Putamen (tissue), 1 donor: ENCODE data around the gene IQCK.
A peak's percentile ranks its signal among the peaks of the same experiment; 100 is the strongest.

ENCODE experiments used
- DNase-seq: peaks from one replicate; pipeline ENCODE4 v3.0.0-alpha.2; 2016; ENCODE audit warnings: low spot score

The IQCK gene

GRCh38 chr16:19837984-19838707 is 120.1 kb downstream of the IQCK start:
- peak; percentile 52 for DNase-seq

DNA sequence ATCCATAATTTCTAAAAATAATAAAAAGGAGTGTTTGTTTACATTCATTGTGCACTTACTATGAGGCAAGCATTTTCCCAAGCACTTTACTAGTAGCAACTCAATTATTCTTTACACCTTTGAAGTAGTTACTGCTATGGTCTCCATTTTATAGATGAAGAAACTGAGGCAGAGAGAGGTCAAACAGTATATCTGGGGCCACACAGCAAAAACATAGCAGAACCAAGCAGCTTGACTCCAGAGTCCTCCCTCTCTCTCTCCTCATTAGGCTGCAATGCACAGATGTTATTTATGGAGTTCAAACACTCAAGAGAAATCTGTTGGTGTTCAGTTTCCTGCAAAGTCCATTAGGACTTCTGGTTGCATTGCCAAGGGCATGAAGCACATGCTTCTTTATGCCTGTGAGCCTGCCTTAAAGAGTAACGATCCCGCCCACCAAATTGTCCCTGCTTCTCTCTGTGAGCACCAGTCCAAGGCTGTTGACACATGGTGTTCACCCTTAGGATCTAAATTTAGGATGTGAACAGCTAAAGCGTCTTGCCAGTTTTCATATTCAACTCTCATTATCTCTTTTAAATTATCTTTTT is 122.5 kb downstream of the IQCK start:
- no peak for DNase-seq

DNA sequence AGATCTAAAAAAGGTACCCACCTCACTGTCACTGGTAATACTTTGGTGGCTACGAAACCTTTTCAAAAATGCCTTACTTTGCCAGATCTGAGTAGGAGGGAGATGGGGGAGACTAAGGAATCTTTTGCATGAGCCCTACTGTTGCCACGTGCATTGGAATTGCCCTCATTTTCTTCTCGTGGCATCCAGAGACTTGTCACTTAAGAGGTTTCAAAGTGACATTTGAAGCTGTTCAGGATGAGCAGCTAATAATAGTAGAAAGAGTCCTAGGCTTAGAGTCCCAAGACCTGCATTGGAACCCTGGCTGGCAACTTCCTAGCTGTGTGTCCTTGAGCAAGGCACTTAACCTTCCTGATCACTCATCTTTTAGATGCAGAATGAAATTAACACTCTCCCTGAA is 123.1 kb downstream of the IQCK start:
- peak; percentile 79 for DNase-seq

GRCh38 chr16:19842426-19843157 is 124.5 kb downstream of the IQCK start:
- DNase-seq = no peak

GRCh38 chr16:19843371-19843770 is 125.3 kb downstream of the IQCK start:
- DNase-seq = no peak

GRCh38 chr16:19844945-19845641 is 127.0 kb downstream of the IQCK start:
- DNase-seq = no peak

GRCh38 chr16:19846436-19846835 is 128.4 kb downstream of the IQCK start:
- DNase-seq = no peak

GRCh38 chr16:19848756-19849155 is 130.7 kb downstream of the IQCK start:
- DNase-seq = no peak

GRCh38 chr16:19850131-19850817 is 132.2 kb downstream of the IQCK start:
- no peak for DNase-seq

DNA sequence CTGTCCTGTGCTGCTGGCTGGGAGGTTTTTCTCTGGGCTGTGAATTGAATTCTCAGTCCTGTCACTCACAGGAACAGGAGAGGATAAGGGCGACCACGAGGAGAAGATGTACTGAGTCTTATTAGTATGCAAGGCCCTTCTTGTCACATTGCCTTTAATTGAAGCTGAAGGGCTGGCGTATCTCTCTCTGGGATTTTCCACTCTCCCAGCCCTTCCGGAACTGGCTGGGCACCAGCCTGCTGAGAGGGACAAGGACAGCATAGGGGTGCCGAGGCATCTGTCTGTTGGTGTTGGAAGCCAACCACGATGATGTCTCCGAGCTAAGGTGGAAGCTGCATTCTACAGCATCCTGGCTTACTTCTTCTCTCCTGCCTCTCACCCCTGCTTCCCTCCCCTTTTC is 133.4 kb downstream of the IQCK start:
- DNase-seq = peak; percentile 80

GRCh38 chr16:19853132-19853741 is 135.2 kb downstream of the IQCK start:
- no peak for DNase-seq

GRCh38 chr16:19853742-19854542 is 135.9 kb downstream of the IQCK start:
- DNase-seq = no peak

DNA sequence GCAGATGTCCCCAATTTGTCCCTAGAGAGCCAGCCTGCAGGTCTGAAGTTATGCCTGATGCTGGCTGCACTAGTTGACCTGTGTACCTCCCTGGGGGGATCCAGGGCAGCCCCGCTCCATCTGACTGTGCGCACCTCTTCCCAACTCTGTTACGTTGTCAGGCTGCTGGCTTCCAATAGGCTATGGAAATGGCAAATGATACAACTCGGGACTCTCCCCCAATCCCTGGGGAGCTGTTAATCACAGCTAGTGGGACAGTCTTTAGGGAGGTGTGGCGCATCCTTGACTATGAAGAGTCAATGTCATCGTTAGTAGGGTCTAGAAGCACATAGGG is 136.4 kb downstream of the IQCK start:
- DNase-seq = no peak

DNA sequence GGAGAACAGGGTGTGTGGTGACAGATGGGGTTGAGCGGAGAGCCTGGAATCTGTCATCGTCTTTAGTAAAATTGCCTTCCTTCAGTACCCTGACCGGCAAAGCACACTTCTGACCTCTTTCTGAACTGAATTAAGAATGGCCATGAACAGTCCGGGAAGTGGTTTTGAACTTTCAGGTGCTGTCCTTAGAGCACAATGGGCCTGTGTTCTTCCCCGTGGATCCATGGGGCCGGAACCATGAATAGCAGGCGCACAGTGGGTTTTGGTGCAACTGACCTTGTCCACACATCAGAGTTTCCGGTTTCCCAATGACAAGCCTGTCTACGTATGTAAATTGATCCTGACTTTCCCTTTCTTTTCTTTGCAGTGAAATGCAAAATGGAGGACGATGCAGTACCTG is 138.0 kb downstream of the IQCK start:
- no peak for DNase-seq

- DNase-seq = no peak
Observed at GRCh38 chr16:19857593-19858339, 139.7 kb downstream of the IQCK start.

GRCh38 chr16:19858340-19859018 is 140.4 kb downstream of the IQCK start:
- no peak for DNase-seq

DNA sequence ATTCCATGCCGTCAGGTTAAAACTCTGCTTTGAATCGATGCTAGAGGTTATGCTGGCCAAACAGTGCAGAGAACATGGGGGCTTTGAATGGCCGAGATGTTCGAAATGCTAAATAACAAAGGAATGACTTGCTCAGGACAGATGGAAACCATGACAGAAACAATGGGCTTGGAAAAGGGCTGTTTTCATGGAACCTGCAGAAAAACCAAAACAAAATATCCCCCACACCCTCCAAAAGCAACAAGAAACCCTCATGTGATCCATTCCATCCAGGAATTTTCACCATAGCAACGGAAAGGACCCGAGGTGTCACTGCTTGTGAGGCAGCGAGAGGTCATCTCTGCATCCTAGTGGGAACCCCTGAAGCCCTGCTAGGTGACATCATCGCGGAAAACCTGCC is 141.1 kb downstream of the IQCK start:
- DNase-seq = no peak

- peak; percentile 53 for DNase-seq
Observed at GRCh38 chr16:19859603-19860002, 141.5 kb downstream of the IQCK start.
